Measurements from ENCODE around the gene FAM186B.

DNA sequence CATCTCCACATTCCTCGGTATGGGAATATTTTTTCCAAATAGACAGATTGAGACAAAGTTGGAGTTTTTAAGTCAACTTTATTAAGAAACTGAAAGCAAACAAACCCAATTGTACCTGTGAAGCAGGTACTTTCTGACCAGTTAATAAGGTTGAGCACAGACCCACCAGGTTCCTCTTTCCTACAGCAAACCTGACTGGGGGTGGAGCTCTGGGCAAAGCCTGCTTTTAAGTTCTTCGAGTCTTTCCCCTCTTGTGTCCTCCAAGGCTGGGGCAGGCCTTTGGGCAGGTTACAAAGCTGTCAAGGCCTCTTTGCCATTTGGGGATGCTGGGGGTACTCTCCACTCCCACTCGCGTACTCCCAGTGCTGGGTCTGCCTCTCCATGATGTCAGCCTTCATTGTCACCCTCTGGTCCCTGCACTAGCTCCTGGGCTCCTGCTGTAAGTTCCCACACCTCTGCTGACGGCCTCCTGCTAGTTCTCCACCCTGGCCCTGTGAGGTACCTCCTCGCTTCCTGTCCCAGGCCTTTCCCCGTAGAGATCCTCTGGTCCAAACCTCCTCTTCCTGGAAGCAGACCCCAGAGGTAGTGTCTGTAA lies 63.4 kb downstream of the FAM186B start:
- TF ChIP-seq, protein P1, sequence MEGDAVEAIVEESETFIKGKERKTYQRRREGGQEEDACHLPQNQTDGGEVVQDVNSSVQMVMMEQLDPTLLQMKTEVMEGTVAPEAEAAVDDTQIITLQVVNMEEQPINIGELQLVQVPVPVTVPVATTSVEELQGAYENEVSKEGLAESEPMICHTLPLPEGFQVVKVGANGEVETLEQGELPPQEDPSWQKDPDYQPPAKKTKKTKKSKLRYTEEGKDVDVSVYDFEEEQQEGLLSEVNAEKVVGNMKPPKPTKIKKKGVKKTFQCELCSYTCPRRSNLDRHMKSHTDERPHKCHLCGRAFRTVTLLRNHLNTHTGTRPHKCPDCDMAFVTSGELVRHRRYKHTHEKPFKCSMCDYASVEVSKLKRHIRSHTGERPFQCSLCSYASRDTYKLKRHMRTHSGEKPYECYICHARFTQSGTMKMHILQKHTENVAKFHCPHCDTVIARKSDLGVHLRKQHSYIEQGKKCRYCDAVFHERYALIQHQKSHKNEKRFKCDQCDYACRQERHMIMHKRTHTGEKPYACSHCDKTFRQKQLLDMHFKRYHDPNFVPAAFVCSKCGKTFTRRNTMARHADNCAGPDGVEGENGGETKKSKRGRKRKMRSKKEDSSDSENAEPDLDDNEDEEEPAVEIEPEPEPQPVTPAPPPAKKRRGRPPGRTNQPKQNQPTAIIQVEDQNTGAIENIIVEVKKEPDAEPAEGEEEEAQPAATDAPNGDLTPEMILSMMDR (IDR thresholded peaks at IDR 0.05) = no peak
- TF ChIP-seq TCF12 (IDR thresholded peaks at IDR 0.05) = no peak
- TF ChIP-seq USF2 (IDR thresholded peaks at IDR 0.05; ENCODE audit: borderline replicate concordance, low read depth, low read length) = no peak
